GM12873 (cell line): Measurements from ENCODE around the gene TMPO.

Experiments
- TF ChIP-seq, protein P1 (sequence below): IDR thresholded peaks from 2 replicates; pipeline ENCODE4 v1.5.1; 2012; ENCODE audit warnings: low read depth, mild to moderate bottlenecking, moderate library complexity, low read length, control low read depth; ENCODE audit not compliant: insufficient read depth; ENCODE audit errors: missing control alignments

TMPO gene

DNA sequence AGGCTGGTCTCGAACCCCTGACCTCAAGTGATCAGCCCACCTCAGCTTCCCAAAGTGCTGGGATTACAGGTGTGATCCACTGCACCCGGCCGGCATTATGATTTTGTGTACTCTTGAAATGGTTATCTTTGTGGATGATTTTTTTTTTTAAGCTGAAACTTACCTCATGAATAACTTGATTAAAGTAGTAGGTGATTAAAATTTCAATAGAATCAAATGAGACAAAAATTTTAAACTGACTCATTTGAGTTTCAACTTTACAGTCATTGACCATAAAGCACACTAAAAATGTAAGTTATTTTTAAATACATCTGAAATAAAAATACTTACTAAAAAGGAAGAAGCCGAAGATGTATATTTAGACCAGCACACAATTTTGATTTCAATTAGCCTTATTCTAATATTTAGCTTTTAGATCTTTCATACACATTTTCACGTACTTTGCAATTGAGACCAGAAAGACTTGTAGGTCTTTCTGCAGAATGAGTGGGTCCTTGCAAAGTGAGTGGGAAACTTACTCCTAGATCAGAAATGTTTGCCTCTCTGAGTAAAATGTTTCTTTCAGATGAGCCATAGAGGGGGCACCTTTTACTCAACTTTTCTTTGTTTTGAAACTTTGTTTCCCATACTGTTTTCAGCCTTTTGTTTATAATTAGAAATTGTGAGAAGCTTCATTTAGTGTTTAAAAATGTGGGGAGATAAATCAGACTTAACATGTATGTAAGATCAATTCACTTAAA, 34.2 kb downstream of the TMPO start:
- TF ChIP-seq, protein P1, sequence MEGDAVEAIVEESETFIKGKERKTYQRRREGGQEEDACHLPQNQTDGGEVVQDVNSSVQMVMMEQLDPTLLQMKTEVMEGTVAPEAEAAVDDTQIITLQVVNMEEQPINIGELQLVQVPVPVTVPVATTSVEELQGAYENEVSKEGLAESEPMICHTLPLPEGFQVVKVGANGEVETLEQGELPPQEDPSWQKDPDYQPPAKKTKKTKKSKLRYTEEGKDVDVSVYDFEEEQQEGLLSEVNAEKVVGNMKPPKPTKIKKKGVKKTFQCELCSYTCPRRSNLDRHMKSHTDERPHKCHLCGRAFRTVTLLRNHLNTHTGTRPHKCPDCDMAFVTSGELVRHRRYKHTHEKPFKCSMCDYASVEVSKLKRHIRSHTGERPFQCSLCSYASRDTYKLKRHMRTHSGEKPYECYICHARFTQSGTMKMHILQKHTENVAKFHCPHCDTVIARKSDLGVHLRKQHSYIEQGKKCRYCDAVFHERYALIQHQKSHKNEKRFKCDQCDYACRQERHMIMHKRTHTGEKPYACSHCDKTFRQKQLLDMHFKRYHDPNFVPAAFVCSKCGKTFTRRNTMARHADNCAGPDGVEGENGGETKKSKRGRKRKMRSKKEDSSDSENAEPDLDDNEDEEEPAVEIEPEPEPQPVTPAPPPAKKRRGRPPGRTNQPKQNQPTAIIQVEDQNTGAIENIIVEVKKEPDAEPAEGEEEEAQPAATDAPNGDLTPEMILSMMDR = no peak

DNA sequence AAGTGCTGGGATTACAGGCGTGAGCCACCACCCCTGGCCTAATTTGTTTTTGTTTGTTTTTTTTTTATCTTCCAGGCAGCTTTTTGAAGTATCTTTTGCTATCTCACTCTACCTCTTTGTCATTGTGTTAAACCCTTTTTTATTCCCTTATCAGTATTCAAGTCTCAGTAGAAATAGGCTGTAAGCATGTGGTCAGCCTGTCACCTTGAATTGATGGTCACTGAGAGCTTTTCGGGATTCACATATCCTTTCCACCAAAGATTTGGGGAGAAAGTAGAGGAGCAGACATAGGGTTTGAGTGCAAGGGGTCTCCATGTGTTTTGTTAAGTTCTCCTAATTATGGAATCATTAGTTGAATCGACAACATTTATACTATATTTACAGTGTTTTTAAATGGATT, 36.4 kb downstream of the TMPO start:
- TF ChIP-seq, protein P1 = no peak

DNA sequence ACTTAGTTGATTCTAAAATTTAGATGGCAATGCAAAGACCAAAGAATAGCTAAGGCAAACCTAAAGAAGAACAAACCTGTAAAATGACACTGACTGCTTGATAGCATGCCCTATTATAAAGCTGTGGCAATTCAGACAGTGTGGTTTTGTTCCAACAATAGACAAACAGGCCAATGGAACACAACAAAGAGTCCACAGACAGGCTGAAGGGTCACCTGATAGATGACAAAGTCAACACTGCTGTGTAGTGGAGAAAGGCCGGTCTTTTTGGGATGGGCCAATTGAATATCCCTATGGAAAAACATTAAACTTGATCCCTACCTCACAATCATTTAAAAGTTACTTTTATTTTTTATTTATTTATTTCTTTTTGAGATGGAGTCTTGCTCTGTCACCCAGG, 44.3 kb downstream of the TMPO start:
- TF ChIP-seq, protein P1 = no peak

DNA sequence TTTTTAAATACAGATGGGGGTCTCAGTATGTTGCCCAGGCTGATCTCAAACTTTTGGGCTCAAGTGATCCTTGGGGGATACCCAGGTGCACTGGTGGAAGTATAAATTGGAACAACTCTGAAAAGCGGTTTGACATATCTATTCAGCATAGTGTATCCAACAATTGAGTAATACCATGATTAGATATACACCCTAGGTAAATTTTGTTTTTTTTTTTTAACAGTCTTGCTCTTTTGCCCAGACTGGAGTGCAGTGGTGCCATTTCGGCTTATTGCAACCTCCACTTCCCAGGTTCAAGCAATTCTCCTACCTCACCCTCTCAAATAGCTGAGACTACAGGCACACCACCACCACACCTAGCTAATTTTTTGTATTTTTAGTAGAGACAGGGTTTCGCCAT, 46.5 kb downstream of the TMPO start:
- TF ChIP-seq, protein P1 = no peak

DNA sequence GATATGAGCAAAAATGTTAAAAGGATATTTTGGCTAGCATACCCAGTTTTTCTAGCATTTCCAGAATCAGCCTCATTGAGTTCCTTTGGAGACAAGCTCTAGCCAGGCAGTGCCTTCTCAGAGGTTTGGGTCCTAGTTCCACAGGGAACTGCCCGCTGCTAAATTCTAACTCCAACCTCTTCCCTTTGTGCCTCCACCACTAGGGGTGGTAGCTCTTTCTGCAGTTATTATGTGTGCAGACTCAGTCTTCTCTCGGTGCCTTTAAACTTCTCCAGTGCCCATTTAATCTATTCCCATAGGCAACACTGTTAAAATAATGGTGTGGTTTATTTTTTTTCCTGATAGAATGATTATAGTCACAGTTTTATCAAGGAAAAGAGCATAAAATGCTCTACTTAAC, 56.6 kb downstream of the TMPO start:
- TF ChIP-seq, protein P1 = peak; percentile 41

DNA sequence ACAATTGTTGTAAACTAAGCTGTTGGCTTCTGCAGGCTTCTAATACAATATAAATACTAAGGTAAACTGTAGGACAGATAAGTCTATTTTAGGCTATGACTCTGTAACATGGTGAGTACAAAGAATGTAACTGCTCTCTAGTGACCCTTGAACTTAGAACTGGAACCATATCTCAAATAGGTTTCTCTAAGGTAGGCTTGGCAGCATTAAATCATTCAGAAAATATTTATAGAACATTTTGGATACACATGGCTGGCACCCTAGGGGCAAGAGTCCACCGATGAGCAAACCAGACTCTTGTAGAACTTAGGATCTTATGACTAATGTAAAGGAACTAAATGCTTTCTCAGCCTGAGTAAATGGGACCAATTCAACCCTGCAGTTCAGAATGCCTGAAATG, 58.7 kb downstream of the TMPO start:
- TF ChIP-seq, protein P1 = no peak

DNA sequence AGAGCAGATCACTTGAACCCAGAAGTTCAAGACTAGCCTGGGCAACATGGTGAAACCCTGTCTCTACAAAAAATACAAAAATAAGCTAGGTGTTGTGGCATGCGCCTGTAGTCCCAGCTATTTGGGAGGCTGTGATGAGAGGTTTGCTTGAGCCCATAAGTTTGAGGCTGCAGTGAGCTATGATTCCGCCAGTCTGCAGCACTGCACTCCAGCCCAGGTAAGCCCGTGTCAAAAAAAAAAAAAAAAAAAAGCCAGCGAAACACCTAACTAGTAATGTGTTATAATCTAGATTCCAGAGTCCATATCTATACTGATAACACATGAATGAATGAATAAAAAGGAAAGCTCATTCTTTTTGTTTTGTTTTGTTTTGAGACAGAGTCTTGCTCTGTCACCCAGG, 59.6 kb downstream of the TMPO start:
- TF ChIP-seq, protein P1 = no peak

DNA sequence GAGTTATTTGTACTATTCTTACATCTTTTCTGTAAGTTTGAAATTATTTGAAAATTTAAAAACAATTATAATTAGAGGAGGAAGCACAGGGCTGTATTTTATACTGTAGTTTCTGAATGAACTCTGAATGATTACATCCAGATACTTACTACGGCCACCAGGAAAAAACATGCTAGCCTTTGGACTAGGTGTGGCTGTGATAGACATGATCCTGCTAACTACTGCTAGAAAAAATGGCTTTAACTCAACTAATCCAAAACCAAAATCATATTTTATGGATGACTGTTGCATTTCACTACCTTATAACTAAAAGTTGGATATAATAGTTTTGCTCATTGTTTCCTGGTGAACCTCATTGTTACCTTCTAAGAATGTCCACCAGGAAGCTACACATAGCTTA, 63.0 kb downstream of the TMPO start:
- TF ChIP-seq, protein P1 = no peak
